ENCODE results near the gene NTMT2. TPM values are rescaled to one million over a fixed set of nuclear protein-coding genes. Genes with fewer than 3 reads are reported as not detected.

NTMT2 gene
- total and polyA plus RNA-seq, 9 donors: 0.78 to 3.1 (median 1.7) TPM

GRCh38 chr1:170175041-170175440 is 29.3 kb downstream of the NTMT2 start:
- Histone ChIP-seq H3K9me3 (replicated peaks; ENCODE audit: control insufficient read depth, low read depth, low read length) (peaks cover 7% of the 10 kb centered on the region), H3K4me1 (ENCODE audit: control insufficient read depth, insufficient read depth, low read length) (no peaks in the 10 kb centered on the region), H3K27me3 (ENCODE audit: control insufficient read depth, insufficient read depth, low read length) (no peaks in the 10 kb centered on the region), H3K27ac (ENCODE audit: low read length) (no peak overlapping the region), H3K4me3 (ENCODE audit: low read length) (no peak overlapping the region), H3K36me3 (ENCODE audit: control insufficient read depth, insufficient read depth, low read length) (no peaks in the 10 kb centered on the region)
- no peak for DNase-seq
- WGBS (ENCODE audit: insufficient coverage): no CpG with 5 or more reads among the region's 5 CpGs

GRCh38 chr1:170175484-170175883 is 29.7 kb downstream of the NTMT2 start:
- no peaks in the 10 kb centered on the region for H3K36me3 ChIP-seq (ENCODE audit: control insufficient read depth, insufficient read depth, low read length)
- H3K27me3 ChIP-seq (ENCODE audit: control insufficient read depth, insufficient read depth, low read length): no peaks in the 10 kb centered on the region
- WGBS (ENCODE audit: insufficient coverage): no CpG with 5 or more reads among the region's 1 CpG
- no peak overlapping the region for H3K4me3 ChIP-seq (ENCODE audit: low read length)
- no peaks in the 10 kb centered on the region for H3K4me1 ChIP-seq (ENCODE audit: control insufficient read depth, insufficient read depth, low read length)
- no peak overlapping the region for H3K27ac ChIP-seq (ENCODE audit: low read length)
- no peak for DNase-seq
- H3K9me3 ChIP-seq (replicated peaks; ENCODE audit: control insufficient read depth, low read depth, low read length): peaks cover 7% of the 10 kb centered on the region

GRCh38 chr1:170176772-170177171 is 31.0 kb downstream of the NTMT2 start:
- H3K27ac ChIP-seq (ENCODE audit: low read length): no peak overlapping the region
- DNase-seq: no peak
- no peaks in the 10 kb centered on the region for H3K27me3 ChIP-seq (ENCODE audit: control insufficient read depth, insufficient read depth, low read length)
- H3K9me3 ChIP-seq (replicated peaks; ENCODE audit: control insufficient read depth, low read depth, low read length): no peaks in the 10 kb centered on the region
- H3K4me1 ChIP-seq (ENCODE audit: control insufficient read depth, insufficient read depth, low read length): no peaks in the 10 kb centered on the region
- no peak overlapping the region for H3K4me3 ChIP-seq (ENCODE audit: low read length)
- 83% methylated on average over 3 of the region's 3 CpGs for WGBS (ENCODE audit: insufficient coverage)
- no peaks in the 10 kb centered on the region for H3K36me3 ChIP-seq (ENCODE audit: control insufficient read depth, insufficient read depth, low read length)

- peaks cover 3% of the 10 kb centered on the region for H3K9me3 ChIP-seq (replicated peaks; ENCODE audit: control insufficient read depth, low read depth, low read length)
- H3K4me1 ChIP-seq (ENCODE audit: control insufficient read depth, insufficient read depth, low read length): no peaks in the 10 kb centered on the region
- no peaks in the 10 kb centered on the region for H3K27me3 ChIP-seq (ENCODE audit: control insufficient read depth, insufficient read depth, low read length)
- WGBS (ENCODE audit: insufficient coverage): no CpG with 5 or more reads among the region's 2 CpGs
- no peak overlapping the region for H3K27ac ChIP-seq (ENCODE audit: low read length)
- H3K4me3 ChIP-seq (ENCODE audit: low read length): no peak overlapping the region
- H3K36me3 ChIP-seq (ENCODE audit: control insufficient read depth, insufficient read depth, low read length): no peaks in the 10 kb centered on the region
- no peak for DNase-seq
These were observed 36.7 kb downstream of the NTMT2 start for GRCh38 chr1:170182442-170182841.

GRCh38 chr1:170192546-170192945 is 46.8 kb downstream of the NTMT2 start:
- no peak overlapping the region for H3K4me3 ChIP-seq (ENCODE audit: low read length)
- no peak overlapping the region for H3K27ac ChIP-seq (ENCODE audit: low read length)
- no peaks in the 10 kb centered on the region for H3K36me3 ChIP-seq (ENCODE audit: control insufficient read depth, insufficient read depth, low read length)
- peaks cover 4% of the 10 kb centered on the region for H3K4me1 ChIP-seq (ENCODE audit: control insufficient read depth, insufficient read depth, low read length)
- no peak for DNase-seq
- peaks cover 13% of the 10 kb centered on the region for H3K9me3 ChIP-seq (replicated peaks; ENCODE audit: control insufficient read depth, low read depth, low read length)
- no peaks in the 10 kb centered on the region for H3K27me3 ChIP-seq (ENCODE audit: control insufficient read depth, insufficient read depth, low read length)

- Histone ChIP-seq H3K36me3 (ENCODE audit: control insufficient read depth, insufficient read depth, low read length) (no peaks in the 10 kb centered on the region), H3K4me3 (ENCODE audit: low read length) (no peak overlapping the region), H3K9me3 (replicated peaks; ENCODE audit: control insufficient read depth, low read depth, low read length) (peaks cover 8% of the 10 kb centered on the region), H3K27ac (ENCODE audit: low read length) (no peak overlapping the region), H3K27me3 (ENCODE audit: control insufficient read depth, insufficient read depth, low read length) (no peaks in the 10 kb centered on the region), H3K4me1 (ENCODE audit: control insufficient read depth, insufficient read depth, low read length) (peaks cover 4% of the 10 kb centered on the region)
- no CpG with 5 or more reads among the region's 1 CpG for WGBS (ENCODE audit: insufficient coverage)
- no peak for DNase-seq
These were observed 48.7 kb downstream of the NTMT2 start for GRCh38 chr1:170194451-170194850.

- Histone ChIP-seq H3K4me1 (ENCODE audit: control insufficient read depth, insufficient read depth, low read length) (peaks cover 11% of the 10 kb centered on the region), H3K27me3 (ENCODE audit: control insufficient read depth, insufficient read depth, low read length) (no peaks in the 10 kb centered on the region), H3K27ac (ENCODE audit: low read length) (peak overlapping the region; percentile 53), H3K9me3 (replicated peaks; ENCODE audit: control insufficient read depth, low read depth, low read length) (no peaks in the 10 kb centered on the region), H3K4me3 (ENCODE audit: low read length) (no peak overlapping the region), H3K36me3 (ENCODE audit: control insufficient read depth, insufficient read depth, low read length) (no peaks in the 10 kb centered on the region)
- peak; percentile 61 for DNase-seq
- WGBS (ENCODE audit: insufficient coverage): 0% methylated on average over 1 of the region's 2 CpGs
These were observed 50.9 kb downstream of the NTMT2 start for GRCh38 chr1:170196490-170197236.

- H3K36me3 ChIP-seq (ENCODE audit: control insufficient read depth, insufficient read depth, low read length): no peaks in the 10 kb centered on the region
- H3K4me3 ChIP-seq (ENCODE audit: low read length): no peak overlapping the region
- H3K9me3 ChIP-seq (replicated peaks; ENCODE audit: control insufficient read depth, low read depth, low read length): no peaks in the 10 kb centered on the region
- H3K27ac ChIP-seq (ENCODE audit: low read length): no peak overlapping the region
- H3K4me1 ChIP-seq (ENCODE audit: control insufficient read depth, insufficient read depth, low read length): peaks cover 11% of the 10 kb centered on the region
- no peaks in the 10 kb centered on the region for H3K27me3 ChIP-seq (ENCODE audit: control insufficient read depth, insufficient read depth, low read length)
- WGBS (ENCODE audit: insufficient coverage): 80% methylated on average over 1 of the region's 1 CpG
- no peak for DNase-seq
These were observed 52.3 kb downstream of the NTMT2 start for GRCh38 chr1:170198090-170198489.

- Histone ChIP-seq H3K36me3 (ENCODE audit: control insufficient read depth, insufficient read depth, low read length) (no peaks in the 10 kb centered on the region), H3K27me3 (ENCODE audit: control insufficient read depth, insufficient read depth, low read length) (no peaks in the 10 kb centered on the region), H3K9me3 (replicated peaks; ENCODE audit: control insufficient read depth, low read depth, low read length) (no peaks in the 10 kb centered on the region), H3K27ac (ENCODE audit: low read length) (no peak overlapping the region), H3K4me1 (ENCODE audit: control insufficient read depth, insufficient read depth, low read length) (peaks cover 11% of the 10 kb centered on the region), H3K4me3 (ENCODE audit: low read length) (no peak overlapping the region)
- no peak for DNase-seq
These were observed 52.8 kb downstream of the NTMT2 start for GRCh38 chr1:170198584-170198983.

- H3K9me3 ChIP-seq (replicated peaks; ENCODE audit: control insufficient read depth, low read depth, low read length): no peaks in the 10 kb centered on the region
- H3K4me3 ChIP-seq (ENCODE audit: low read length): no peak overlapping the region
- H3K36me3 ChIP-seq (ENCODE audit: control insufficient read depth, insufficient read depth, low read length): no peaks in the 10 kb centered on the region
- H3K27ac ChIP-seq (ENCODE audit: low read length): peak overlapping the region; percentile 82
- H3K27me3 ChIP-seq (ENCODE audit: control insufficient read depth, insufficient read depth, low read length): no peaks in the 10 kb centered on the region
- peaks cover 11% of the 10 kb centered on the region for H3K4me1 ChIP-seq (ENCODE audit: control insufficient read depth, insufficient read depth, low read length)
- DNase-seq: peak; percentile 66
These were observed 54.4 kb downstream of the NTMT2 start for GRCh38 chr1:170200161-170200560.
